ENCODE results near the gene SLC6A12. TPM values are rescaled to one million over a fixed set of nuclear protein-coding genes. Genes with fewer than 3 reads are reported as not detected.

Gene SLC6A12
- total and polyA plus RNA-seq, 2 donors (not counting 3 experiments of a cell fraction or from before 2014, with no cell fraction given), result not detected

DNA sequence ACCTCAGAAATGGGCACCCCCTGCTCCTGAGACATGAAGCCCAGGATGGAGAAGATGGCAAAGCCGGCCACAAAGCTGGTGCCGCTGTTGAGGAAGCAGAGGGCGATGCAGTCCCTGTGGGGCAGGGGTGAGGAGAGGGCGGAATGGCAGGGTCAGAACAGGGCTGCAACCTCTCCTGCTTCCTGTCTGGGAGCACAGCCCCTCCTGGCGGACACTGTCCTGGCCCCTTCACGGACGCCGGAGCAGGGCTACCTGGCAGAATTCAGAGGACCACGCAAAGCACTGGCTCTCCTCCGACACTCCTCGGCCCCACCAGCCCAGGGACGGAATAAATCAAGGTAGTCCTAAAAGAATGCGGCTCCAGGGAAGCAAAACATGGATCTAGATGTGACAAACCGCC, 12.4 kb upstream of the SLC6A12 start:
- Histone ChIP-seq H3K36me3 (ENCODE audit: control insufficient read depth in 2 of 2, extremely low read depth in 1 of 2, insufficient read depth in 2 of 2, low read length in 2 of 2) (no peaks in the 10 kb centered on the region), H3K27ac (ENCODE audit: insufficient read depth, low read depth, low read length) (no peak overlapping the region), H3K4me3 (replicated peaks in 1 of 3; ENCODE audit: insufficient read depth in 1 of 3, low read depth in 1 of 3, low read length in 3 of 3) (no peak overlapping the region), H3K4me2 (ENCODE audit: insufficient read depth, low read length) (no peak overlapping the region), H3K9me3 (replicated peaks; ENCODE audit: control insufficient read depth, insufficient read depth, low read length) (no peaks in the 10 kb centered on the region), H4K20me1 (replicated peaks; ENCODE audit: control insufficient read depth, extremely low read depth, insufficient read depth, low read length) (no peaks in the 10 kb centered on the region), H2AFZ (ENCODE audit: low read depth, low read length) (no peak overlapping the region), H3K27me3 (ENCODE audit: control insufficient read depth in 2 of 2, insufficient read depth in 2 of 2, low read length in 2 of 2) (peaks cover 2 to 3% of the 10 kb centered on the region in 2 experiments), H3K9me1 (replicated peaks; ENCODE audit: control insufficient read depth, extremely low read depth, insufficient read depth, low read length) (no peaks in the 10 kb centered on the region), H3K79me2 (ENCODE audit: control insufficient read depth, insufficient read depth, low read length) (no peaks in the 10 kb centered on the region), H3K4me1 (ENCODE audit: control insufficient read depth, extremely low read depth, insufficient read depth, low read length) (no peaks in the 10 kb centered on the region), H3K9ac (replicated peaks; ENCODE audit: extremely low read depth, insufficient read depth, low read length) (no peak overlapping the region)
- TF ChIP-seq POLR2AphosphoS5 (IDR thresholded peaks at IDR 0.05; ENCODE audit: insufficient read depth, low read depth, low read length) (no peak), EZH2 (IDR thresholded peaks at IDR 0.05; ENCODE audit: borderline replicate concordance, low read depth, low read length, severe bottlenecking) (no peak), GATA2 (IDR thresholded peaks at IDR 0.05; ENCODE audit: insufficient read depth, insufficient read length, low read depth, low read length) (no peak), MYC (IDR thresholded peaks at IDR 0.05; ENCODE audit: low read depth, low read length) (no peak), FOS (IDR thresholded peaks at IDR 0.05; ENCODE audit: borderline replicate concordance, insufficient read depth, low read length) (no peak), POLR2A (IDR thresholded peaks at IDR 0.05; ENCODE audit: low read depth, low read length) (no peak), JUN (IDR thresholded peaks at IDR 0.05; ENCODE audit: borderline replicate concordance, insufficient read depth, insufficient read length, low read depth) (no peak)
- TF ChIP-seq, protein P1, sequence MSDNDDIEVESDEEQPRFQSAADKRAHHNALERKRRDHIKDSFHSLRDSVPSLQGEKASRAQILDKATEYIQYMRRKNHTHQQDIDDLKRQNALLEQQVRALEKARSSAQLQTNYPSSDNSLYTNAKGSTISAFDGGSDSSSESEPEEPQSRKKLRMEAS (IDR thresholded peaks at IDR 0.05; ENCODE audit: insufficient read depth, insufficient read length), result no peak
- TF ChIP-seq, protein P2, sequence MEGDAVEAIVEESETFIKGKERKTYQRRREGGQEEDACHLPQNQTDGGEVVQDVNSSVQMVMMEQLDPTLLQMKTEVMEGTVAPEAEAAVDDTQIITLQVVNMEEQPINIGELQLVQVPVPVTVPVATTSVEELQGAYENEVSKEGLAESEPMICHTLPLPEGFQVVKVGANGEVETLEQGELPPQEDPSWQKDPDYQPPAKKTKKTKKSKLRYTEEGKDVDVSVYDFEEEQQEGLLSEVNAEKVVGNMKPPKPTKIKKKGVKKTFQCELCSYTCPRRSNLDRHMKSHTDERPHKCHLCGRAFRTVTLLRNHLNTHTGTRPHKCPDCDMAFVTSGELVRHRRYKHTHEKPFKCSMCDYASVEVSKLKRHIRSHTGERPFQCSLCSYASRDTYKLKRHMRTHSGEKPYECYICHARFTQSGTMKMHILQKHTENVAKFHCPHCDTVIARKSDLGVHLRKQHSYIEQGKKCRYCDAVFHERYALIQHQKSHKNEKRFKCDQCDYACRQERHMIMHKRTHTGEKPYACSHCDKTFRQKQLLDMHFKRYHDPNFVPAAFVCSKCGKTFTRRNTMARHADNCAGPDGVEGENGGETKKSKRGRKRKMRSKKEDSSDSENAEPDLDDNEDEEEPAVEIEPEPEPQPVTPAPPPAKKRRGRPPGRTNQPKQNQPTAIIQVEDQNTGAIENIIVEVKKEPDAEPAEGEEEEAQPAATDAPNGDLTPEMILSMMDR (IDR thresholded peaks at IDR 0.05; ENCODE audit: extremely low read depth in 1 of 2, insufficient read depth in 1 of 2, low read depth in 1 of 2, low read length in 2 of 2), result no peak
- FAIRE-seq (no peak), DNase-seq (ENCODE audit: low read depth, low spot score) (no peak)
- ChIA-PET POLR2A (no interaction called here), CTCF (no interaction called here)
- BruUV-seq (replicated peaks), result no TSS peak
- dilution Hi-C loops (cut with MboI; ENCODE audit: extremely low pct_ligation_motif_present, low sequenced_read_pairs) (no loop called here), intact Hi-C loops (cut with micrococcal nuclease) (no loop called here)

Measured in endothelial cell of umbilical vein (primary cell).